ENCODE results near the gene PRR18. TPM values are rescaled to one million over a fixed set of nuclear protein-coding genes. Genes with fewer than 3 reads are reported as not detected.

Gene PRR18
- total RNA-seq, 1 experiment from 2014 or later: not detected

GRCh38 chr6:166269301-166270039, 38.7 kb downstream of the PRR18 start:
- TF ChIP-seq CEBPB (IDR thresholded peaks at IDR 0.05; ENCODE audit: low read depth) (no peak), POLR2A (IDR thresholded peaks at IDR 0.05; ENCODE audit: borderline replicate concordance, extremely low read depth, insufficient read depth, insufficient read length) (no peak), ZBTB33 (IDR thresholded peaks at IDR 0.05; ENCODE audit: extremely low read depth, insufficient replicate concordance, low read length) (no peak), EZH2phosphoT487 (IDR thresholded peaks at IDR 0.05; ENCODE audit: borderline replicate concordance) (no peak), SP1 (IDR thresholded peaks at IDR 0.05; ENCODE audit: low read depth) (no peak), JUND (IDR thresholded peaks at IDR 0.05) (no peak), TCF7L2 (IDR thresholded peaks at IDR 0.05; ENCODE audit: borderline replicate concordance, extremely low read depth, insufficient read depth, insufficient read length) (no peak), YY1 (IDR thresholded peaks at IDR 0.05; ENCODE audit: extremely low read depth, insufficient replicate concordance, low read depth, low read length) (no peak), POLR2AphosphoS5 (IDR thresholded peaks at IDR 0.05; ENCODE audit: low read depth, low read length) (no peak), ZNF274 (IDR thresholded peaks at IDR 0.05; ENCODE audit: low read depth, low read length) (no peak), ELF1 (IDR thresholded peaks at IDR 0.05; ENCODE audit: borderline replicate concordance, low read depth) (no peak), EZH2 (IDR thresholded peaks at IDR 0.05) (no peak)
- TF ChIP-seq, protein P1, sequence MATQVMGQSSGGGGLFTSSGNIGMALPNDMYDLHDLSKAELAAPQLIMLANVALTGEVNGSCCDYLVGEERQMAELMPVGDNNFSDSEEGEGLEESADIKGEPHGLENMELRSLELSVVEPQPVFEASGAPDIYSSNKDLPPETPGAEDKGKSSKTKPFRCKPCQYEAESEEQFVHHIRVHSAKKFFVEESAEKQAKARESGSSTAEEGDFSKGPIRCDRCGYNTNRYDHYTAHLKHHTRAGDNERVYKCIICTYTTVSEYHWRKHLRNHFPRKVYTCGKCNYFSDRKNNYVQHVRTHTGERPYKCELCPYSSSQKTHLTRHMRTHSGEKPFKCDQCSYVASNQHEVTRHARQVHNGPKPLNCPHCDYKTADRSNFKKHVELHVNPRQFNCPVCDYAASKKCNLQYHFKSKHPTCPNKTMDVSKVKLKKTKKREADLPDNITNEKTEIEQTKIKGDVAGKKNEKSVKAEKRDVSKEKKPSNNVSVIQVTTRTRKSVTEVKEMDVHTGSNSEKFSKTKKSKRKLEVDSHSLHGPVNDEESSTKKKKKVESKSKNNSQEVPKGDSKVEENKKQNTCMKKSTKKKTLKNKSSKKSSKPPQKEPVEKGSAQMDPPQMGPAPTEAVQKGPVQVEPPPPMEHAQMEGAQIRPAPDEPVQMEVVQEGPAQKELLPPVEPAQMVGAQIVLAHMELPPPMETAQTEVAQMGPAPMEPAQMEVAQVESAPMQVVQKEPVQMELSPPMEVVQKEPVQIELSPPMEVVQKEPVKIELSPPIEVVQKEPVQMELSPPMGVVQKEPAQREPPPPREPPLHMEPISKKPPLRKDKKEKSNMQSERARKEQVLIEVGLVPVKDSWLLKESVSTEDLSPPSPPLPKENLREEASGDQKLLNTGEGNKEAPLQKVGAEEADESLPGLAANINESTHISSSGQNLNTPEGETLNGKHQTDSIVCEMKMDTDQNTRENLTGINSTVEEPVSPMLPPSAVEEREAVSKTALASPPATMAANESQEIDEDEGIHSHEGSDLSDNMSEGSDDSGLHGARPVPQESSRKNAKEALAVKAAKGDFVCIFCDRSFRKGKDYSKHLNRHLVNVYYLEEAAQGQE (IDR thresholded peaks at IDR 0.05; ENCODE audit: low read depth): no peak
- TF ChIP-seq, protein P2, sequence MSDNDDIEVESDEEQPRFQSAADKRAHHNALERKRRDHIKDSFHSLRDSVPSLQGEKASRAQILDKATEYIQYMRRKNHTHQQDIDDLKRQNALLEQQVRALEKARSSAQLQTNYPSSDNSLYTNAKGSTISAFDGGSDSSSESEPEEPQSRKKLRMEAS (IDR thresholded peaks at IDR 0.05): no peak
- no peak overlapping the region for H3K27ac ChIP-seq (ENCODE audit: low read depth, low read length)
- ATAC-seq (no peak), DNase-seq (ENCODE audit: low read depth, low spot score) (no peak)
- no peak overlapping the region for H3K4me2 ChIP-seq (ENCODE audit: low read length)
- POLR2A ChIA-PET: no interaction called here
- BruUV-seq (replicated peaks): no TSS peak
- H3K27me3 ChIP-seq (ENCODE audit: insufficient read depth, low read length): no peaks in the 10 kb centered on the region
- intact Hi-C loops (cut with micrococcal nuclease): no loop called here
- CTCF ChIA-PET: no interaction called here
- H3K79me2 ChIP-seq (ENCODE audit: insufficient read depth, low read length): no peaks in the 10 kb centered on the region
- H3K4me3 ChIP-seq (replicated peaks in 1 of 2; ENCODE audit: low read depth in 1 of 2, low read length in 2 of 2): no peak overlapping the region
- no peaks in the 10 kb centered on the region for H3K4me1 ChIP-seq (ENCODE audit: control insufficient read depth in 1 of 2, insufficient read depth in 2 of 2, low read length in 2 of 2)
- no peaks in the 10 kb centered on the region for H4K20me1 ChIP-seq (ENCODE audit: insufficient read depth)
- H3K9ac ChIP-seq (ENCODE audit: low read length): no peak overlapping the region
- no peaks in the 10 kb centered on the region for H3K36me3 ChIP-seq (ENCODE audit: control insufficient read depth in 1 of 2, insufficient read depth in 2 of 2, low read length in 2 of 2)
- H3K9me3 ChIP-seq (ENCODE audit: control insufficient read depth in 1 of 2, insufficient read depth in 1 of 2, low read depth in 1 of 2, low read length in 2 of 2): no peaks in the 10 kb centered on the region
- H2AFZ ChIP-seq (ENCODE audit: low read depth, low read length, poor library complexity, severe bottlenecking): no peak overlapping the region
- RAD21 ChIA-PET (ENCODE audit: low non-redundant PET in 1 of 2, low total read pairs in 2 of 2, uncharacterized antibody in 2 of 2, unreplicated experiment in 2 of 2): no interaction called here
- no peaks in the 10 kb centered on the region for H3K9me2 ChIP-seq (ENCODE audit: insufficient read depth)
